Activated T-helper 1 cell treated with Interleukin-2 at 50 U/mL for 16 hours (primary cell): Measurements from ENCODE around the gene SLC25A6.
"Not testable (repeated sequence)": the region's sequence is repeated elsewhere in the genome, so short reads cannot be mapped to it uniquely, and the experiment has no call there.

ENCODE experiments used
- DNase-seq: peaks from one replicate; pipeline ENCODE4 v3.0.0-alpha.2; 2020; ENCODE audit warnings: low read depth

The SLC25A6 gene

DNA sequence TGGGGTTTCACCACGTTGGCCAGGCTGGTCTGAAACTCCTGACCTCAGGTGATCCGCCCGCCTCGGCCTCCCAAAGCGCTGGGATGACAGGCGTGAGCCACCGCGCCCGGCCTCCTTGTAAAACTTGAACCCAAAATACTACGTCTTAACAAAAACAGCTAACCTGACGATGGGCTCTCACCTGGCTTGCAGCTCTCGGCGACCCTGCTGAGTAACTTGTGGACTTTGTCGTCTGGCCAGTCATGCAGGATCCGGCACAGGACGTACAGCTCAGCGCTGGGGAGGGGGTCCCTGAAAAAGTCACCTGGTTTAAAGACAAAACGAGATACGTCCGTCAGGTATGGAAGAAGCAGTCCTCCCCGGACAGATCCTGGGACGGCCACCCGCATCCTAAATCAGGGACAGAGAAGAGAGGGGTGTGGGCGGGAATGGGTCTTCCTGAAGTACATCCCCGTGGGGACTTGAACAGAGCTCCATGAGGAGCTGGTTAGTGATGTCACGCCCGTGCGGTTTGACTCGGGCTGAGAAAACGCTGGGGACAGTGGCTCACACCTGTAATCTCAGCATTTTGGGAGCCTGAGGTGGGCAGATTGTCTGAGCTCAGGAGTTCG, 20.7 kb upstream of the SLC25A6 start:
- no peak for DNase-seq

DNA sequence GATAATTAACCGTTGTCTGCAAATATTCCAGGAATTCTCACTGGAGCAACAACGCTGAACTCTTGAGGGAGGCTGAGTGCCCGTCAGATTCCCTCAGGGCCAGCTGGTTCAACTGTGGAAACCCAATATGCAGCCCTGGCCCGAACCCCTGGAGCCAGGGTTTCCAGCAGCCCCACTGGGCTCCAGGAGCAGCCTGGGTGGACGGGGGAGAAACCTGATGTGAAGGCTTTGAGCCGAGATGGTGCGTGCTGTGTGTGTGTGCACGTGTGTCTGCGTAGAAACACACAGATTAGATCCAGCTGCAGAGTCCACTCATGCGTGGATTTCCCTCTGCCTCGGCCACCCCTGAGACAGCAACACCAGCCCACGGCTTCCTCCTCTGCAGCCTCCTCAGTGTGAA, 19.4 kb upstream of the SLC25A6 start:
- no peak for DNase-seq

DNA sequence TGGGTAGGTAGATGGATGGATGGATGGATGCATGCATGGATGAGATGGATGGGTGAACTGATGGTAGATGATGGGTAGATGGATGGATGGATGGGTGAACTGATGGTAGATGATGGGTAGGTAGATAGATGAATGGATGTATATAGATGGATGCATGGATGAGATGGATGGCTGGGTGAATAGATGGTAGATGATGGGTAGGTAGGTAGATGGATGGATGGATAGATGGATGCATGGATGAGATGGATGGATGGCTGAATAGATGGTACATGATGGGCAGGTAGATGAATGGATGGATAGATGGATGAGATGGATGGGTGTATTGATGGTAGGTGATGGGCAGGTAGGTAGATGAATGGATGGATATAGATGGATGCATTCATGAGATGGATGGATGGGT, 15.1 kb upstream of the SLC25A6 start:
- DNase-seq: no peak

DNA sequence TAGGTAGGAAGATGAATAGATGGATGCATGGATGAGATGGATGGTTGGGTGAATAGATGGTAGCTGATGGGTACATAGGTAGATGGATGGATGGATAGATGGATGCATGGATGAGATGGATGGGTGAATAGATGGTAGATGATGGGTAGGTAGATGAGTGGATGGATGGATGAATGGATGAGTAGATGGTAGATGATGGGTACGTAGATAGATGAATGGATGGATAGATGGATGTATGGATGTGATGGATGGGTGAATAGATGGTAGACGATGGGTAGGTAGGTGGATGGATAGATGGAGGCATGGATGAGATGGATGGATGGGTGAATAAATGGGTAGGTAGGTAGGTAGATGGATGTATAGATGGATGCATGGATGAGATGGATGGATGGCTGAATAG, 13.9 kb upstream of the SLC25A6 start:
- DNase-seq: not testable (repeated sequence)

DNA sequence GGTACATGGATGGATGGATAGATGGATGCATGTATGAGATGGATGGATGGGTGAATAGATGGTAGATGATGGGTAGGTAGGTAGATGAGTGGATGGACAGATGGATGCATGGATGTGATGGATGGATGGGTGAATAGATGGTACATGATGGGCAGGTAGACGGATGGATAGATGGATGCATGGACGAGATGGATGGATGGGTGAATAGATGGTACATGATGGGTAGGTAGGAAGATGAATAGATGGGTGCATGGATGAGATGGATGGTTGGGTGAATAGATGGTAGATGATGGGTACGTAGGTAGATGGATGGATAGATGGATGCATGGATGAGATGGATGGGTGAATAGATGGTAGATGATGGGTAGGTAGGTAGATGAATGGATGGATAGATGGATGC, 12.0 kb upstream of the SLC25A6 start:
- not testable (repeated sequence) for DNase-seq

DNA sequence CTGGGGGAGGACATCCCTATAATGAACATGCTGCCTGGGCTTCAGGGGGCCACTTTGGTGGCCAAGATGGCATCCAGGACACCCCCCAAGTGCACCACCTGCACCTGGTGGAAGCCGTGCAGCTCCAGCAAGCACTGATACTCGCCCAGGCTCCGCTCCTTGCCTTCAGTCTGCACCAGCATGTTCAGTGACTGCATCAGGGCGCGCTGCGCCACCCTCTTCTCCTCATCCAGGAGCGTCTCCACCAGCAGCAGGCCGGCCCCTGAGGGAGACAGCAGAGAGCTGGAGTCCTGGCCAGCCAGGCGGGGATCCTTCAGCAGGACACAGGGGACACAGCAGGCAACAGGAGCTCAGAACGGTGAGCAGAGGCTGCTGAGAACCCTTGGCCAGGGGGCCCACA, 11.3 kb upstream of the SLC25A6 start:
- no peak for DNase-seq

DNA sequence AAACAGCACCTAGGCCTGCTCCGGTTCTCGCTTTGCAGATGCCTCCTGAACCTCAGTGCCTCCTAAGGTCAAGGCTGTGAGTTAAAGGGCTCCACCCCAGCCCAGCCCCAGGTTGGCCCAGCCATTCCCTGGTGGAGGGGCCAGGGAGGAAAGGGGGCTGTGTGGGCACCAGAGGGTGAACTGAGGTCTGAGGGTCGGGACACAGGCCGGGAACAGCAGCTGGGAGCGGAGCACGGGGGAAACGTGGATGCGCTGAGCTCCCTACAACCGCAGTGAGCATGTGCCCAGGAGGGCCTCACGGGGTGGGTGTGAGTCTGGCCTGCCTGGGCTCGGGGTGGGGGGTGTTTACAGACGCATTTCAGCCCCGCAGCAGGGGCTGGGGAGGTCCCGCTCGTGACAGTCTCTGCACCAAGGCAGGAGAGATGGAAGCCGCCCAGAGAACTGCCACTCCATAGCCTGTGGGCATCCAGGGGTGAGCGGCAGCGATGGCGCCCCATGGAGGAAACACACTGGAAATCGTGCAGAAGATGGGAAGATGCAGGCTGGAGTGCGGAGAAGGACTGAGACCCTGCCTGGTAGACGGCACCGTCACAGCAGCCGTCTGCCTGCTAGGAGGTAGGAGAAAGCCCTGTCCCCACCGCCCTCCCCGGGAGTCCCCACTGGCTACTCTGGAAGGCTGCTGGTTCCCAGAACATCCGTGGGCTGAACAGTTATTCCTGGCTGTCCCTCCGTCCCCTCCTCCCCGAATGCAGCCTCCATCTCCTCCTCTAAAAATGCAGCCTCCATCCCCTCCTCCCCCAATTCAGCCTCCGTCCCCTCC, 9.9 kb upstream of the SLC25A6 start:
- no peak for DNase-seq

DNA sequence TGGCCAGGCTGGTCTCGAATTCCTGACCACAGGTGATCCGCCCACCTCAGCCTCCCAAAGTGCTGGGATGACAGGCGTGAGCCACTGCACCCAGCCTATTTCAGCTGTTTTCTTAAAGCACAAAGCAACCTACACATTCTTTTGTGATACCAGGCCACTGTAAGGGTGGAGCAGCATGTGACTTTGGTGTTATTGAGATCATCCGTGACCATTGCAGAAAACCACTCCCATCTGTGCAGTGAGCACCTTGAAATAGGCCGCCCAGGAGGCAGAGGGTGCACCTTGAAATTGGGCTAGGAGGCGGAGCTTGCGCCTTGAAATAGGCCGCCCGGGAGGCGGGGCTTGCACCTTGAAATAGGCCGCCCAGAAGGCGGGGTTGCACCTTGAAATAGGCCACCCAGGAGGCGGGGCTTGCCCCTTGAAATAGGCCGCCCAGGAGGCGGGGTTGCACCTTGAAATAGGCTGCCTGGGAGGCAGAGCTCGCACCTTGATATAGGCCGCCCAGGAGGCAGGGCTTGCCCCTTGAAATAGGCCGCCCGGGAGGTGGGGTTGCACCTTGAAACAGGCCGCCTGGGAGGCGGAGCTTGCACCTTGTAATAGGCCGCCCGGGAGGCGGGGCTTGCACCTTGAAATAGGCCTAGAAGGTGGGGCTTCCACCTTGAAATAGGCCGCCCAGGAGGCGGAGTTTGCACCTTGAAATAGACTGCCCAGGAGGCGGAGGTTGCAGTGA, 9.0 kb upstream of the SLC25A6 start:
- DNase-seq: no peak

DNA sequence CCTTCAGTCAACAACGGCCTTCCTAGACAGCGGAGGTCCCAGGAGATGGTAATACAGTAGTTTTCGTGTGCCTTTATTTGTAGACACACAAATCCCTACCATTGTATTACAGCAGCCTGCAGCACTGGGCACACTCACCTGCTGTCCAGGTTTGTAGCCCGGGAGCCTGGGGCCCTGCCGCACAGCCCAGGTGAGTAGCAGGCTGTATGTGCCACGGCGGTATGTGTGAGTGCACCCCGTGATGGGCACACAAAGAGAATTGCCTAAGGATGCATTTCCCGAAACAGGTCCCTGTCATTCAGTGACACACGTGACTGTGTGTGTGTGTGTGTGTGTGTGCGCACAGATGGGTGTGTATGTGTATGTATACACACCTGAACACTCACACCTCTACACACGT, 8.1 kb upstream of the SLC25A6 start:
- no peak for DNase-seq

DNA sequence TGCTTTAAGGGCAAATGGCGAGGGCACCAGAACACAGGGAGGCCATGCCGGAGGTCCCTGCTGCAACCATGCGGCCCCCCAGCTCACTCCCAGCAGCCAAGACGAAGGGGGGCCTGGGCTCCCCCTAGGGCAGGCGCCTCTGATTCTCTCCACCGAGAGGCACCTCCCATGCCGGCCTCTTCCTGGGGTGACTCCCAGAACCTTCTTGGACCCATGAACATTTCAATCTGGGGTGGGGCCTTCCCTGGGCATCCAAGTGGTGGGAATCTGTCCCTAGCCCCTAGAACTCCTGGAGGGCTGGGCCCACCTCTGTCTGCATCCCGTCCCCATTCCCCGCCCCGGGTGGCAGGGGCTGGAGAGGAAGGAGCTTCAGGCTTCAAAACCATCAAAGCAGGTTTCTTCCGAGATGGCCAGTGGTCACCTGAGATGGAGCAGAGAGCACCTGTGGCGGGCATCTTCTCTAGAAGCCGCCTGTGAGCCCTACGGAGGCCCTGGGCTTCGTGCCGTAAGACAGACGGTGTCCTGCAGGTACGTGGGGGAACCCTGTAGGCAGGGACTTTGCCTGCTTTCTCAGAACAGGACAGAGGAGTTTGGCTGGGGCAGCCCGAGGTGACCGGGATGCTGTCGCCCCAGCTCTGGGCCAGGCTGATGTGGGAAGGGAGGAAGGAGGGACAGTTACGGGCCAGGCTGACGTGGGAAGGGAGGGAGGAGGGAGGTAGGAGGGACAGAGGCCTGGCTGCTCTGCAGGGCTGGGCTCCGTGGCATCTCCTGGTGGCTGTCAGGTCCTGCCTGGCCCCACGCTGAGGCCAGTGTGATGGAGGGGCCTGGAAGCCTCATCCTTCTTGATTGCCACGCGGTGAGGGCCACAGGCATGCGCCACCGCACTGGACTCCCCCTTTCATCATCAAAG, 6.8 kb upstream of the SLC25A6 start:
- DNase-seq: no peak

DNA sequence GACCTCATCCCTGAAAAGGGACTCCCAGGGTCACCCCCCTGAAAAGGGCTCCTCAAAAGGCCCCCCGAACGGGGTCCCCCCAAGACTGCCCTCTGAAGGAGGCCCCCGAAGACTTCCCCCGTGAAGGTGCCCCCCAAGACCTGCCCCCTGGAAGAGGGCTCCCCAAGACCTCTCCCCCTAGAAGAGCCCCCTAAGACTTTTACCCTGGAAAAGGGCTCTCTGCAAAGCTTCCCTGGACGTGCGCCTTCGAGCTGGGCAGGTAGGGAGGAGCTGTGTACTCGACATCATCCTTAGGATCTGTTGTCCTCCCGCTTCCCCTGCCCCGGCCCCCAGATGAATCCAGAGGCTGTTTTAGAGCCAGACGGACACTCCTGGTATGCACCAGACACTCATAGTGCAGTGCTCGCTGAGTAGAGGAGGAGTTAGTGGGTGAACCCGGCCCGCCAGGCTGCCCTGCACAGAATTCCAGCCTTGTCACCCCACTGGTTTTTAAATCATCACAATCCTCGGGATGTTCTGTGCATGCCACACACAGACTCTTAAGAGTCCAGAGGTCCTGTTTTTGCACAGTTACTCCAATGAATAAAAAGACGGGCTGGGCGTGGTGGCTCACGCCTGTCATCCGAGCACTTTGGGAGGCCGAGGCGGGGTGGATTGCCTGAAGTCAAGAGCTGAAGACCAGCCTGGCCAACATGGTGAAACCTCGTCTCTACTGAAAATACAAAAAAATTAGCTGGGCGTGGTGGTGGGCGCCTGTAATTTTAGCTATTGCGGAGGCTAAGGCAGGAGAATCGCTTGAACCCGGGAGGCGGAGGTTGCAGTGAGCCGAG, 5.7 kb upstream of the SLC25A6 start:
- no peak for DNase-seq

DNA sequence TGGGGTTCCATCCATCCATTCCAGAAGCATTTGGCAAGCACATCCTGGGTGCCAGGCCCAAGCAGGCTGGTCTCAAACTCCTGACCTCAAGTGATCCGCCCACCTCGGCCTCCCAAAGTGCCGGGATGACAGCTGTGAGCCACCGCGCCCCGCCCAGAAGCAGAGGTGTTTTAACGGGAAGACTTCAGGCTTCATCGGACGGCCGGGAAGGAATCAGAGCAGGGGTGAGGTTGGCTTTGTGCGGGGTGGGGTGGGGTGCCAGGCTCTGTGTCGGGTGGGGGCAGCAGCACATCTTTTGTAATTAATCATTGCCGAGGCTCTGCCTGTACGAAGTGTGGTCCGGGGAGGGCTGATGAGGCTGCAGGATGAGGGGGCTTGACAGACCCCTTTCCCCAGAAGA, 5.1 kb upstream of the SLC25A6 start:
- no peak for DNase-seq

DNA sequence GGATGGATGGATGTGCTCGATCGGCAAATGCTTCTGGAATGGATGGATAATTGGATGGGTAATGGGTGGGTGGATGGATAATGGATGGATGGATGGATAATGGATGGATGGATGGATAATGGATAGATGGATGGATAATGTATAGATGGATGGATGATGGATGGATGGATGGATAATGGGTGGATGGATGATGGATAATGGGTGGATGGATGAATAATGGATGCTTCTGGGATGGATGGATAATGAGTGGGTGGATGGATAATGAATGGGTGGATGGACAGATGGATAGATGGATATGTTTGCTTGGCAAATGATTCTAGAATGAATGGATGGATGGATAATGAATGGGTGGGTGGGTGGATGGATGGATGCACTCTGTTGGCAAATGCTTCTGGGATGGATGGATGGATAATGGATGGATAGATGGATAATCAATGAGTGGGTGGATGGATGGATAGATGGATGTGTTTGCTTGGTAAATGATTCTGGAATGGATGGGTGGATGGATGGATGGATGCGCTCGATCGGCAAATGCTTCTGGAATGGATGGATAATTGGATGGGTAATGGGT, 3.8 kb upstream of the SLC25A6 start:
- no peak for DNase-seq

DNA sequence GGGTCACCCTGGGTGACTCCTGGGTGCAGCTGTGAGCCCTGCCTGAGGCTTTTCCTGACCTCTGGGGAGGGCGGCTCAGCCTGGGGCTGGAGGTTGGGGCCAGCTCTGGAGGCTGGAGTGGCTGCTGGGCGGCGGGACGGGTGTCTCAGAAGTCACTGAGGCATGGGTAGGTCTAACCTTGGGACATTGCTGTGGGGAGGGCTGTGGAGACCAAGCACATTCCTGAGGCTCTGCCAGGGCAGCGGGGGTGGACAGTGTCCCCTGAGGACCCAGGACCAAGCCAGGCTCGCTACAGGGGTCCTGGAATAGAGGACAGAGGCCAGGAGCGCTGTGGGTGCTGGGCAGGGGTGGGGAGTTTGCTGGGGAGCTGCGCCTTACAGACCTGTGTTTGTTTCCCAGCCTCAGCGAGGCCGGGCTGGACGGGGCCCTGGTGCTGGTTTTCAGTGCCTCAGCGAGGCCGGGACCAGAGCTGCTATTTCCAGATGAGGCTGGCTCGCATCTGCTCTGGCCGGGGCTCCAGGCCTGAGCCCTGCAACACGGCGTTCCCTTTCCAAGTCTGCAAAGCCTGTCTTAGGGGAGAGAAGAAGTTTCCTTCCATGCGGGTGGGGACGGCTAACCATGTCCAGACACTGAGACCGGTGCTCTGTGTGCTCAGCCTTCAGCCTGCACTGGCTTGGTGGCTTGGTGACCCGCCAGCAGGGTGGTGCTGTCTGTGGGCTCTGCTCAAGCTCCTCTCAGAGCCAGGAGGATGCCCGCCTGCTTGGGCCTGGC, 3.0 kb upstream of the SLC25A6 start:
- no peak for DNase-seq

DNA sequence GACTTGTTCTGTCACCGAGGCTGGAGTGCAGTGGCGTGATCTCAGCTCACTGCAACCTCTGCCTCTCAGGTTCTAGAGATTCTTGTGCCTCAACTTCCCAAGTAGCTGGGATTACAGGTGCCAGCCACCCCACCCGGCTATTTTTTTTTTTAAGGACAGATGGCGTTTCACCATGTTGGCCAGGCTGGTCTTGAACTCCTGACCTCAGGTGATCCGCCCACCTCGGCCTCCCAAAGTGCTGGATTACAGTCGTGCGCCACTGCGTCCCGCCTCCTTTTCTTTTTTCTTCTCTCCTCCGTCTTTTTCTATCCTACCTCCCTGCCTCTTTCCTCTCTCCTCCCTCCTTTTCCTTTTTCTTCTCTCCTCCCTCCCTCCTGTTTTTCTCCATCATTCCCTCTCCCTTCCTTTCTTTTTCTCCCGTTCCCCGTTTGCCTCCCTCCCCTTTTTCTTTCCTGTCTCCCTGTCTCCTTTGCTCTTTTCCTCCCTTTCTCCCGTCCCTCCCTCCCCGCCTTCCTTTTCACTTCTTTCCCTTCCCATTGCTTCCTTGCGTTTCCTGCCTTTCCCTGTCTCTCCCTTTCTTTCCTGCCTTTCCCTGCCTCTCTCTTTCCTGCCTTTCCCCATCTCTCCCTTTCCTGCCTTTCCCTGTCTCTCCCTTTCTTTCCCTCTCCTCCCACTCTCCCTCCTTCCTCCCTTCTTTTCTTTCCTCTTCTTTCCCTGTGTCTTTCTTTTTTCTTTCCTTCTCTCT, 2.1 kb upstream of the SLC25A6 start:
- DNase-seq: no peak

DNA sequence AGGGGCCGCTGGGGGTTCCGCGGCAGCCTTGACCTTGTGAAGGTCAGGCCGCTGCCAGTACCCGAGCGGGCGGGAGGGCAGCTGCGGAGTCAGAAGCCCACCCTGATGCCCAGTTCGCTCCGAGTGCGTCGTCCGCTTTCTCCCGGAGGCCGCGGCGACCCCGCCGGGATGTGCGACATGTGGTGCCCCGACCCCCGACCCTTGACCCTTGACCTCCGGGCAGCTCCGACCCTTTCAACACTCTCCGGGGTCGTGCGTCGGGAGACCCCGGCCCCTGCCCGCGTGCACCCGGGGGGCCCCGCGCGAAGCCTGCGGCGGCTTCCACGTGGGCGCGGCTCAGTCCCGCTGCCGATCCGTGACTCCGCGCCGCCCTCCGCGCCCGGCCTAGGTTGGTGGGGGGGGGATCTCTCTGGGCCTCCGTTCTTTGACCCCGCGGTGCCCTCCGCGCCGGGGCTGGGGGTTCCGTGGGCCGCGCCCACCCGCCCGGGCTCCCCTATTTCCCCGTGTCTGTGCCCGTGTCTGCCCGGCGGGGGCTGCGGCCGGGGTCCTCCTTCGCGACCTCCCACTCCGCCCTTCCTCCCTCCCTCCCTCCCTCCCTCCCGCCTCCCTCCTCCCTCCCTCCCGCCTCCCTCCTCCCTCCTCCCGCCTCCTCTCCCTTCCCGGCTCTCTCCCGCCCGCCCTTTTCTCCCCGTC, 609 bp upstream of the SLC25A6 start:
- no peak for DNase-seq

DNA sequence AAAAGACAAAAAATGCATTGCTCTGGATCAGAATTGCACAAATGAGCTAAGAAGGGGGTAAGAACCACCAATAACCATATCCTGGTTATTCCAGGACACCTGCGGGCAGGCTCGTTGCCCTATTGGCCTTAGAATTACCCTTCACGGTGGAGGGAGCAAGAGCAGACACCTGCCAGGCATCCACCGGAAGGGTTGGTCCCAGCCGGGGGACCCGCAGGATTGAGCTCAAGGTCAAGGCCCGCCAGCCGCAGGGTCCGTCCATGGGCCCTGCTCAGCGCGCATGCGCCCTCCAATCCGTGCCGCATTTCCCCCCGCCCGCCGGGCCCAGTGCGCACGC, 575 bp downstream of the SLC25A6 start:
- DNase-seq: no peak

DNA sequence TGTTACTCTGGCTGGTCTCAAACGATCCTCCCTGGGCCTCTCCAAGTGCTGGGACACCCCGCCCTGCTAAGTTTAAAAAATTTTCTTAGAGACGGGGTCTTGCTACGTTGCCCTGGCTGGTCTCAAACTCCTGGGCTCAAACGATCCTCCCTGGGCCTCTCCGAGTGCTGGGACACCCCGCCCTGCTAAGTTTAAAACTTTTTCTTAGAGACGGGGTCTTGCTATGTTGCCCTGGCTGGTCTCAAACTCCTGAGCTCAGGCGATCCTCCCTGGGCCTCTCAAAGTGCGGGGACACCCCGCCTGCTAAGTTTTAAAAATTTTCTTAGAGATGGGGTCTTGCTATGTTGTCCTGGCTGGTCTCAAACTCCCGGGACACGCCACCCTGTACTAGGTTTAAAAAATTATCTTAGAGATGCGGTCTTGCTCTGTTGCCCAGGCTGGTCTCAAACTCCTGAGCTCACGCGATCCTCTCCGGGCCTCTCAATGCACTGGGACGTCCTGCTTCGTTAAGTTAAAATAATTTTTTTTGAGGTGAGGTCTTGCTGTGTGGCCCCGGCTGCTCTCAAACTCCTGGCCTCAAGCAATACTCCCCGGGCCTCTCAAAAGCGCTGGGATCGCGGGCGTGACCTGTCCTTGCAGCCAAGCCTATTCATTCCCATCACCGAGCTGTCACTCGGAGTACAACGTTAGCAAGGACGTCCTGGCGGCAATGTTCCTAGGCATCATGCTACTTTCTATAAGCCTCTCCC, 1.1 kb downstream of the SLC25A6 start:
- no peak for DNase-seq
